B cell (primary cell): ENCODE measurements around the gene ZNF423. TPM values are rescaled to one million over a fixed set of nuclear protein-coding genes. Genes with fewer than 3 reads are reported as not detected.

Experiments
- ATAC-seq: fragments of 200-7000 bp; cut with Tn5 transposase; one replicate; pipeline ENCODE4 v1.10.0; 2021; ENCODE audit warnings: low read depth, mild to moderate bottlenecking, moderate number of reproducible peaks, moderate library complexity
- CTCF ChIA-PET: fragments of 350-600 bp; sonication (Branson Sonifier 250); formaldehyde crosslinking; loops from one replicate; lab custom pipeline; 2021; ENCODE audit warnings: antibody characterized with exemption, inconsistent platforms; lab: Charles Lee
- POLR2A ChIA-PET: fragments of 350-600 bp; sonication (Branson Sonifier 250); formaldehyde crosslinking; loops from one replicate; lab custom pipeline; 2021; ENCODE audit warnings: antibody characterized with exemption; lab: Charles Lee
- DNase-seq: peaks from one replicate; pipeline ENCODE4 v3.0.0; 2013
- H2AFZ ChIP-seq: 2 replicates; pipeline ENCODE4 v1.6.1; 2012; ENCODE audit warnings: mild to moderate bottlenecking, low read depth, low read length; ENCODE audit not compliant: insufficient read depth, poor library complexity, severe bottlenecking
- H3K27ac ChIP-seq, 2 donors: 1 replicate in 1 of 2; 2 replicates in 1 of 2; pipeline ENCODE4 v1.5.1; 2012 to 2013; ENCODE audit warnings: low read length in 2 of 2, mild to moderate bottlenecking in 2 of 2, moderate library complexity in 1 of 2
- H3K27me3 ChIP-seq, 4 experiments: fragments of 200-600 bp in 1 of 4; sonication (generic) in 1 of 4; replicated peaks in 1 of 4; 1 replicate in 2 of 4; 2 replicates in 2 of 4; pipeline versions ENCODE4 v1.6.1 to v1.7.0; 2013 to 2016; ENCODE audit warnings: low read length in 3 of 4, mild to moderate bottlenecking in 2 of 4, mixed read lengths in 1 of 4, moderate library complexity in 1 of 4; ENCODE audit not compliant: insufficient read depth in 4 of 4, control insufficient read depth in 3 of 4; ENCODE audit errors: control extremely low read depth in 1 of 4
- H3K36me3 ChIP-seq, 2 experiments: replicated peaks in 1 of 2; 1 replicate in 1 of 2; 2 replicates in 1 of 2; pipeline versions ENCODE4 v1.6.1 to v1.7.1; 2013; ENCODE audit warnings: low read length in 1 of 2; ENCODE audit not compliant: insufficient read depth in 2 of 2, control insufficient read depth in 1 of 2; ENCODE audit errors: control extremely low read depth in 1 of 2, extremely low read depth in 1 of 2
- H3K4me1 ChIP-seq, 2 donors: fragments of 200-600 bp in 1 of 2; sonication (generic) in 1 of 2; 1 replicate in 1 of 2; 2 replicates in 1 of 2; pipeline versions ENCODE4 v1.5.1 to v1.6.1; 2013 to 2017; ENCODE audit warnings: low read length in 2 of 2; ENCODE audit not compliant: control insufficient read depth in 2 of 2, insufficient read depth in 2 of 2
- H3K4me2 ChIP-seq: replicated peaks from 2 replicates; pipeline ENCODE3; 2012; ENCODE audit warnings: mild to moderate bottlenecking, low read depth, low read length; ENCODE audit not compliant: poor library complexity, severe bottlenecking
- H3K4me3 ChIP-seq, 5 experiments: fragments of 200-600 bp in 1 of 5; sonication (generic) in 1 of 5; 1 replicate in 3 of 5; 2 replicates in 2 of 5; pipeline versions ENCODE4 v1.5.1 to v1.7.0; 2011 to 2016; ENCODE audit warnings: low read length in 4 of 5, mild to moderate bottlenecking in 4 of 5, low read depth in 2 of 5, control low read depth in 1 of 5, moderate library complexity in 1 of 5; ENCODE audit not compliant: insufficient read depth in 1 of 5; ENCODE audit errors: control extremely low read depth in 1 of 5, extremely low read depth in 1 of 5
- H3K79me2 ChIP-seq: fragments of 200-600 bp; sonication (generic); one replicate; pipeline ENCODE4 v1.6.0; 2016; ENCODE audit warnings: low read length; ENCODE audit not compliant: control insufficient read depth, insufficient read depth
- H3K9ac ChIP-seq: fragments of 200-600 bp; sonication (generic); 2 replicates; pipeline ENCODE4 v1.6.1; 2017; ENCODE audit warnings: mild to moderate bottlenecking, low read length, moderate library complexity
- H3K9me3 ChIP-seq, 3 donors: one replicate each; pipeline versions ENCODE4 v1.6.1 to v1.7.1; 2013; ENCODE audit warnings: low read length in 2 of 3; ENCODE audit not compliant: control insufficient read depth in 2 of 3, insufficient read depth in 1 of 3; ENCODE audit errors: control extremely low read depth in 1 of 3
- H4K20me1 ChIP-seq: 2 replicates; pipeline ENCODE4 v1.6.0; 2012; ENCODE audit warnings: mild to moderate bottlenecking, low read length; ENCODE audit not compliant: insufficient read depth, control insufficient read depth, poor library complexity, severe bottlenecking
- H3K27ac Mint-ChIP-seq: one replicate; pipeline ENCODE4 v1.8.0; 2021; ENCODE audit warnings: mixed read lengths
- H3K27me3 Mint-ChIP-seq: one replicate; pipeline ENCODE4 v1.8.0; 2021; ENCODE audit warnings: mixed read lengths
- H3K4me1 Mint-ChIP-seq: one replicate; pipeline ENCODE4 v1.8.0; 2021; ENCODE audit warnings: mixed read lengths
- H3K4me3 Mint-ChIP-seq: one replicate; pipeline ENCODE4 v1.8.0; 2021; ENCODE audit warnings: mixed read lengths
- H3K9me3 Mint-ChIP-seq: one replicate; pipeline ENCODE4 v1.8.0; 2022; ENCODE audit warnings: mixed read lengths; ENCODE audit not compliant: insufficient read depth
- EZH2 ChIP-seq: IDR thresholded peaks from 2 replicates; pipeline ENCODE4 v1.6.1; 2012; ENCODE audit warnings: borderline replicate concordance, low read depth, mild to moderate bottlenecking, moderate library complexity, low read length; ENCODE audit not compliant: insufficient read depth, poor library complexity, severe bottlenecking
- WGBS: methylation state at CpG from one replicate; pipeline ENCODE4 v1.1.5; 2013; ENCODE audit warnings: missing lambda C conversion rate; ENCODE audit not compliant: insufficient coverage; 5-methylcytosine and 5-hydroxymethylcytosine counted together
- intact Hi-C: fragments of 100-400 bp; cut with micrococcal nuclease; formaldehyde crosslinking; loops from one replicate; pipeline ENCODE4 v1.10.0; 2022
- polyA plus RNA-seq: library from polyadenylated mRNA; depleted of rRNA; stranded (reverse); fragments of >200 nt; gene quantifications from 2 replicates; pipeline ENCODE4 v1.2.3, GENCODE V29; 2012
- total RNA-seq, 2 donors: library from RNA; stranded (reverse); fragments of 120-200 nt in 1 of 2; gene quantifications; 1 replicate in 1 of 2; 2 replicates in 1 of 2; pipeline versions ENCODE4 v1.2.3 to v1.2.4, GENCODE V29; 2013 to 2022
- TF ChIP-seq, protein P1 (sequence below): fragments of 200-600 bp; IDR thresholded peaks from one replicate; pipeline ENCODE4 v1.8.0; 2022; ENCODE audit warnings: antibody characterized with exemption, mild to moderate bottlenecking

ZNF423 gene
- total and polyA plus RNA-seq, 2 donors (not counting 1 experiment from before 2014, with no cell fraction given), result not detected

- no peak for ATAC-seq
- Histone ChIP-seq H3K4me3 (no peak overlapping the region), H3K4me2 (no peak overlapping the region), H3K36me3 (no peaks in the 10 kb centered on the region), H3K4me1 (peaks cover 15 to 16% of the 10 kb centered on the region in 2 donors), H3K9me3 (peaks cover 0 to 2% (median 0%) of the 10 kb centered on the region in 3 donors), H3K27ac (no peak overlapping the region), H3K79me2 (no peaks in the 10 kb centered on the region), H4K20me1 (no peaks in the 10 kb centered on the region), H3K9ac (no peak overlapping the region), H3K27me3 (peaks cover 0 to 6% (median 1%) of the 10 kb centered on the region in 4 experiments), H2AFZ (no peak overlapping the region)
- H3K27ac Mint-ChIP-seq, result no peak overlapping the region
- H3K4me1 Mint-ChIP-seq, result peaks cover 23% of the 10 kb centered on the region
- TF ChIP-seq EZH2, result no peak
- TF ChIP-seq, protein P1, sequence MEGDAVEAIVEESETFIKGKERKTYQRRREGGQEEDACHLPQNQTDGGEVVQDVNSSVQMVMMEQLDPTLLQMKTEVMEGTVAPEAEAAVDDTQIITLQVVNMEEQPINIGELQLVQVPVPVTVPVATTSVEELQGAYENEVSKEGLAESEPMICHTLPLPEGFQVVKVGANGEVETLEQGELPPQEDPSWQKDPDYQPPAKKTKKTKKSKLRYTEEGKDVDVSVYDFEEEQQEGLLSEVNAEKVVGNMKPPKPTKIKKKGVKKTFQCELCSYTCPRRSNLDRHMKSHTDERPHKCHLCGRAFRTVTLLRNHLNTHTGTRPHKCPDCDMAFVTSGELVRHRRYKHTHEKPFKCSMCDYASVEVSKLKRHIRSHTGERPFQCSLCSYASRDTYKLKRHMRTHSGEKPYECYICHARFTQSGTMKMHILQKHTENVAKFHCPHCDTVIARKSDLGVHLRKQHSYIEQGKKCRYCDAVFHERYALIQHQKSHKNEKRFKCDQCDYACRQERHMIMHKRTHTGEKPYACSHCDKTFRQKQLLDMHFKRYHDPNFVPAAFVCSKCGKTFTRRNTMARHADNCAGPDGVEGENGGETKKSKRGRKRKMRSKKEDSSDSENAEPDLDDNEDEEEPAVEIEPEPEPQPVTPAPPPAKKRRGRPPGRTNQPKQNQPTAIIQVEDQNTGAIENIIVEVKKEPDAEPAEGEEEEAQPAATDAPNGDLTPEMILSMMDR, result no peak
- ChIA-PET POLR2A (no interaction called here), CTCF (no interaction called here)
- peaks cover 18% of the 10 kb centered on the region for H3K27me3 Mint-ChIP-seq
- DNase-seq, result no peak
- H3K9me3 Mint-ChIP-seq, result no peaks in the 10 kb centered on the region
- intact Hi-C loops, result no loop called here
- WGBS, result 40% methylated on average over 4 of the region's 7 CpGs
- H3K4me3 Mint-ChIP-seq, result no peak overlapping the region
Observed at GRCh38 chr16:49499869-49500610, 355.9 kb downstream of the ZNF423 start.

- ChIA-PET CTCF (no interaction called here), POLR2A (no interaction called here)
- Histone ChIP-seq H3K4me1 (peaks cover 15 to 16% of the 10 kb centered on the region in 2 donors), H3K36me3 (no peaks in the 10 kb centered on the region), H3K4me2 (no peak overlapping the region), H3K9me3 (peaks cover 0 to 2% (median 0%) of the 10 kb centered on the region in 3 donors), H2AFZ (no peak overlapping the region), H3K27ac (no peak overlapping the region), H3K4me3 (no peak overlapping the region), H3K79me2 (no peaks in the 10 kb centered on the region), H3K27me3 (peaks cover 0 to 6% (median 1%) of the 10 kb centered on the region in 4 experiments), H4K20me1 (no peaks in the 10 kb centered on the region), H3K9ac (no peak overlapping the region)
- no peak overlapping the region for H3K4me3 Mint-ChIP-seq
- ATAC-seq (no peak), DNase-seq (no peak)
- intact Hi-C loops, result no loop called here
- no peaks in the 10 kb centered on the region for H3K9me3 Mint-ChIP-seq
- 93% methylated on average over 8 of the region's 10 CpGs for WGBS
- H3K4me1 Mint-ChIP-seq, result peaks cover 23% of the 10 kb centered on the region
- no peak overlapping the region for H3K27ac Mint-ChIP-seq
- TF ChIP-seq EZH2, result no peak
- TF ChIP-seq, protein P1, result no peak
- peaks cover 18% of the 10 kb centered on the region for H3K27me3 Mint-ChIP-seq
Observed at GRCh38 chr16:49499414-49499785, 356.5 kb downstream of the ZNF423 start.
